ENCODE data around the gene CXADR.

- no peak for TF ChIP-seq CTCF (IDR thresholded peaks at IDR 0.05; ENCODE audit: low read depth, low read length)
- no peak for TF ChIP-seq EZH2phosphoT487 (IDR thresholded peaks at IDR 0.05; ENCODE audit: low read depth)
These were observed 57.9 kb downstream of the CXADR start for GRCh38 chr21:17570786-17571185.

Measured in OCI-LY3 (cell line).